H1 (cell line): Measurements from ENCODE around the gene ATF7IP. TPM values are rescaled to one million over a fixed set of nuclear protein-coding genes. Genes with fewer than 3 reads are reported as not detected.

Source experiments
- CTCF ChIA-PET: fragments of 300-600 bp; sonication (Branson Sonifier 250); formaldehyde crosslinking; loops from one replicate; lab custom pipeline; 2021; ENCODE audit not compliant: partially characterized antibody; lab: Charles Lee
- POLR2A ChIA-PET: fragments of 300-600 bp; sonication (Branson Sonifier 250); formaldehyde crosslinking; loops from one replicate; lab custom pipeline; 2021; ENCODE audit warnings: inconsistent platforms; ENCODE audit not compliant: partially characterized antibody; lab: Charles Lee
- DNase-seq, 2 experiments: peaks; one replicate each; pipeline versions ENCODE4 v3.0.0 to v3.0.0-alpha.2; 2010 to 2022; ENCODE audit warnings: low spot score in 2 of 2, low read depth in 1 of 2, mixed read lengths in 1 of 2
- FAIRE-seq: peaks from 2 replicates; lab custom pipeline; 2011; peaks lifted over from hg19 to GRCh38; lab: Jason Lieb, UNC
- H2AFZ ChIP-seq: 2 replicates; pipeline ENCODE4 v1.8.1; 2012; ENCODE audit warnings: low read length, inconsistent platforms
- H2AK5ac ChIP-seq: 2 replicates; pipeline ENCODE4 v1.6.1; 2013; ENCODE audit warnings: low read depth, low read length
- H2BK120ac ChIP-seq: replicated peaks from 2 replicates; pipeline ENCODE3; 2013; ENCODE audit warnings: low read depth, low read length, inconsistent platforms
- H2BK12ac ChIP-seq: 2 replicates; pipeline ENCODE4 v1.6.1; 2013; ENCODE audit warnings: low read depth, low read length
- H2BK15ac ChIP-seq: 2 replicates; pipeline ENCODE4 v1.6.1; 2013; ENCODE audit warnings: low read length
- H2BK20ac ChIP-seq: 2 replicates; pipeline ENCODE4 v1.6.1; 2013; ENCODE audit warnings: low read length
- H2BK5ac ChIP-seq: 2 replicates; pipeline ENCODE4 v1.6.1; 2013; ENCODE audit warnings: low read depth, low read length
- H3K14ac ChIP-seq: 2 replicates; pipeline ENCODE4 v1.6.1; 2013; ENCODE audit warnings: inconsistent platforms; ENCODE audit not compliant: insufficient read length
- H3K18ac ChIP-seq: 2 replicates; pipeline ENCODE4 v1.6.1; 2013; ENCODE audit warnings: low read length; ENCODE audit errors: extremely low read depth
- H3K23ac ChIP-seq: 2 replicates; pipeline ENCODE4 v1.6.1; 2013; ENCODE audit warnings: inconsistent platforms; ENCODE audit not compliant: insufficient read length
- H3K23me2 ChIP-seq: 2 replicates; pipeline ENCODE4 v1.6.1; 2013; ENCODE audit warnings: low read depth, low read length
- H3K27ac ChIP-seq: 2 replicates; pipeline ENCODE4 v1.6.1; 2011; ENCODE audit warnings: low read depth, low read length, inconsistent platforms
- H3K27me3 ChIP-seq, 4 experiments: replicated peaks in 1 of 4; 1 replicate in 1 of 4; 2 replicates in 3 of 4; pipeline versions ENCODE4 v1.6.1 to v1.8.1; 2011 to 2013; ENCODE audit warnings: low read length in 3 of 4, mild to moderate bottlenecking in 3 of 4, inconsistent platforms in 2 of 4, mixed read lengths in 2 of 4, moderate library complexity in 1 of 4; ENCODE audit not compliant: control insufficient read depth in 3 of 4, insufficient read depth in 3 of 4; ENCODE audit errors: extremely low read depth in 1 of 4
- H3K36me3 ChIP-seq, 4 experiments: 2 replicates each; pipeline versions ENCODE4 v1.6.1 to v1.8.1; 2011 to 2013; ENCODE audit warnings: mild to moderate bottlenecking in 4 of 4, low read length in 3 of 4, moderate library complexity in 2 of 4, control low read depth in 1 of 4, inconsistent platforms in 1 of 4; ENCODE audit not compliant: insufficient read depth in 4 of 4, control insufficient read depth in 2 of 4
- H3K4ac ChIP-seq: replicated peaks from 2 replicates; pipeline ENCODE3; 2013; ENCODE audit warnings: low read length, low read depth, mixed read lengths, inconsistent platforms; ENCODE audit not compliant: insufficient read length
- H3K4me1 ChIP-seq, 4 experiments: replicated peaks in 1 of 4; 1 replicate in 1 of 4; 2 replicates in 3 of 4; pipeline versions ENCODE4 v1.6.1 to v1.8.1; 2011 to 2013; ENCODE audit warnings: low read length in 3 of 4, inconsistent platforms in 2 of 4, mixed read lengths in 1 of 4; ENCODE audit not compliant: insufficient read depth in 4 of 4, control insufficient read depth in 3 of 4
- H3K4me2 ChIP-seq, 2 experiments: 2 replicates each; pipeline versions ENCODE4 v1.6.1 to v1.8.1; 2011 to 2013; ENCODE audit warnings: low read depth in 2 of 2, low read length in 2 of 2, control low read depth in 1 of 2, inconsistent platforms in 1 of 2, mild to moderate bottlenecking in 1 of 2; ENCODE audit not compliant: insufficient read depth in 1 of 2
- H3K4me3 ChIP-seq, 4 experiments: fragments of 200-600, 300-600 bp in 1 of 4; sonication (generic), shearing (Covaris generic), sonication (Bioruptor Twin) in 1 of 4; 2 replicates each; pipeline versions ENCODE4 v1.5.1 to v1.8.1; 2011 to 2016; ENCODE audit warnings: low read length in 4 of 4, low read depth in 3 of 4, control low read depth in 2 of 4, inconsistent platforms in 2 of 4, mild to moderate bottlenecking in 2 of 4, mixed read lengths in 1 of 4, moderate library complexity in 1 of 4; ENCODE audit not compliant: insufficient read depth in 2 of 4; ENCODE audit errors: extremely low read depth in 1 of 4
- H3K56ac ChIP-seq: replicated peaks from 2 replicates; pipeline ENCODE3; 2013; ENCODE audit warnings: low read depth, mild to moderate bottlenecking, mixed read lengths, low read length, inconsistent platforms; ENCODE audit not compliant: insufficient read length
- H3K79me1 ChIP-seq: 2 replicates; pipeline ENCODE4 v1.6.1; 2013; ENCODE audit warnings: low read depth, low read length, control low read depth
- H3K79me2 ChIP-seq, 2 experiments: 2 replicates each; pipeline versions ENCODE4 v1.6.1 to v1.8.1; 2012 to 2013; ENCODE audit warnings: low read length in 2 of 2, mild to moderate bottlenecking in 2 of 2, inconsistent platforms in 1 of 2; ENCODE audit not compliant: insufficient read depth in 2 of 2, control insufficient read depth in 1 of 2
- H3K9ac ChIP-seq, 4 experiments: replicated peaks in 1 of 4; 1 replicate in 1 of 4; 2 replicates in 3 of 4; pipeline versions ENCODE4 v1.6.1 to v1.8.1; 2011 to 2013; ENCODE audit warnings: low read depth in 3 of 4, low read length in 3 of 4, control low read depth in 2 of 4, mild to moderate bottlenecking in 2 of 4, moderate library complexity in 2 of 4, inconsistent platforms in 1 of 4; ENCODE audit errors: extremely low read depth in 1 of 4
- H3K9me3 ChIP-seq, 2 experiments: 2 replicates each; pipeline versions ENCODE4 v1.6.1 to v1.8.1; 2012 to 2013; ENCODE audit warnings: mild to moderate bottlenecking in 2 of 2, moderate library complexity in 2 of 2, control low read depth in 1 of 2, inconsistent platforms in 1 of 2, low read depth in 1 of 2, low read length in 1 of 2, mixed read lengths in 1 of 2; ENCODE audit not compliant: insufficient read depth in 2 of 2
- H4K20me1 ChIP-seq, 2 experiments: replicated peaks in 1 of 2; 2 replicates each; pipeline versions ENCODE3 to v1.8.1; 2011 to 2013; ENCODE audit warnings: inconsistent platforms in 2 of 2, low read length in 2 of 2, mild to moderate bottlenecking in 1 of 2; ENCODE audit not compliant: insufficient read depth in 2 of 2, control insufficient read depth in 1 of 2
- H4K5ac ChIP-seq: 2 replicates; pipeline ENCODE4 v1.6.1; 2013; ENCODE audit warnings: low read length, low read depth, mixed read lengths, inconsistent platforms; ENCODE audit not compliant: insufficient read length
- H4K8ac ChIP-seq: 2 replicates; pipeline ENCODE4 v1.8.0; 2013; ENCODE audit warnings: mild to moderate bottlenecking, moderate library complexity, low read length, inconsistent platforms; ENCODE audit not compliant: insufficient read depth; ENCODE audit errors: extremely low read depth
- H4K91ac ChIP-seq: replicated peaks from 2 replicates; pipeline ENCODE3; 2013; ENCODE audit warnings: low read length, mixed read lengths, inconsistent platforms; ENCODE audit not compliant: insufficient read length
- ASH2L ChIP-seq: fragments of 200-600, 300-600 bp; sonication (generic); IDR thresholded peaks from one replicate; pipeline ENCODE4 v1.7.1; 2017; ENCODE audit warnings: low read length
- ATF3 ChIP-seq: IDR thresholded peaks from 2 replicates; pipeline ENCODE4 v1.6.1; 2011; ENCODE audit warnings: low read depth, mild to moderate bottlenecking, low read length; ENCODE audit not compliant: insufficient read depth
- BCL11A ChIP-seq, 2 experiments: IDR thresholded peaks; one replicate each; pipeline ENCODE4 v1.6.1; 2011; ENCODE audit warnings: low read depth in 2 of 2, low read length in 2 of 2, mild to moderate bottlenecking in 2 of 2
- CBX5 ChIP-seq: fragments of 300-800, 300-1000 bp; sonication (generic); IDR thresholded peaks from 2 replicates; pipeline ENCODE4 v1.7.1; 2016; ENCODE audit warnings: antibody characterized with exemption, low read length, low read depth
- CHD1 ChIP-seq: IDR thresholded peaks from 2 replicates; pipeline ENCODE4 v1.6.1; 2012; ENCODE audit warnings: low read depth, low read length, improper control_type of control experiment
- CREB1 ChIP-seq: IDR thresholded peaks from 2 replicates; pipeline ENCODE4 v1.6.1; 2012; ENCODE audit warnings: inconsistent platforms
- EGR1 ChIP-seq: IDR thresholded peaks from 2 replicates; pipeline ENCODE4 v1.6.1; 2011; ENCODE audit warnings: low read depth, low read length, borderline replicate concordance
- EZH2 ChIP-seq: fragments of 200-600 bp; sonication (generic); IDR thresholded peaks from 2 replicates; pipeline ENCODE4 v1.7.1; 2012; ENCODE audit warnings: low read depth, mild to moderate bottlenecking, moderate library complexity, low read length, inconsistent platforms; ENCODE audit not compliant: severe bottlenecking
- GTF2F1 ChIP-seq: IDR thresholded peaks from 2 replicates; pipeline ENCODE4 v1.6.1; 2012; ENCODE audit warnings: low read depth, low read length, improper control_type of control experiment, borderline replicate concordance
- JUN ChIP-seq: IDR thresholded peaks from 2 replicates; pipeline ENCODE4 v1.6.1; 2011; ENCODE audit warnings: low read depth, mild to moderate bottlenecking, improper control_type of control experiment, low read length
- KDM4A ChIP-seq: IDR thresholded peaks from one replicate; pipeline ENCODE4 v1.7.1; 2012; ENCODE audit warnings: low read depth, mild to moderate bottlenecking, moderate library complexity, low read length, inconsistent platforms; ENCODE audit not compliant: severe bottlenecking
- PHF8 ChIP-seq: fragments of 200-600 bp; sonication (generic); conservative IDR thresholded peaks from 2 replicates; pipeline ENCODE4 v1.7.1; 2012; ENCODE audit warnings: low read depth, mild to moderate bottlenecking, inconsistent platforms, low read length, moderate library complexity
- RAD21 ChIP-seq, 2 experiments: IDR thresholded peaks in 1 of 2; conservative IDR thresholded peaks in 1 of 2; 2 replicates each; pipeline ENCODE4 v1.6.1; 2011; ENCODE audit warnings: low read depth in 2 of 2, low read length in 2 of 2, improper control_type of control experiment in 1 of 2, inconsistent platforms in 1 of 2, mild to moderate bottlenecking in 1 of 2, moderate library complexity in 1 of 2
- TEAD4 ChIP-seq: IDR thresholded peaks from 2 replicates; pipeline ENCODE4 v1.6.1; 2012; ENCODE audit warnings: low read depth, low read length, inconsistent platforms, mixed read lengths
- WGBS, 2 experiments: shearing (Covaris generic) in 1 of 2; methylation state at CpG; one replicate each; pipeline versions ENCODE4 v1.1.6 to v1.1.7; 2013 to 2015; ENCODE audit warnings: low lambda C conversion rate in 2 of 2, mixed read lengths in 2 of 2, inconsistent platforms in 1 of 2, low coverage in 1 of 2, missing lambda C conversion rate in 1 of 2; ENCODE audit not compliant: insufficient replicate concordance in 2 of 2, insufficient coverage in 1 of 2, insufficient read length in 1 of 2; ENCODE audit errors: extremely low coverage in 1 of 2, missing lambda C conversion rate in 1 of 2; 5-methylcytosine and 5-hydroxymethylcytosine counted together
- polyA plus RNA-seq, 7 experiments: library from polyadenylated mRNA; depleted of rRNA in 3 of 7; stranded (reverse) in 5 of 7; unstranded in 2 of 7; fragments of >200 nt in 5 of 7; fragments of 200-250 nt in 2 of 7; gene quantifications; 1 replicate in 5 of 7; 2 replicates in 1 of 7; 4 replicates in 1 of 7; pipeline versions ENCODE4 v1.2.1 to v1.2.3, GENCODE V29; 2011 to 2013; ENCODE audit warnings: missing spikeins in 2 of 7, mixed read lengths in 2 of 7
- total RNA-seq: library from RNA; stranded (reverse); fragmentation: NEBNext Ultra II Directional; extraction: Animal tissue kit (Norgen Biotek cat#: 25700); gene quantifications from 2 replicates; pipeline ENCODE4 v1.2.1, GENCODE V29; 2021

Gene ATF7IP
- total and polyA plus RNA-seq, 2 of the 8 experiments (the other 6 are each of a cell fraction or from before 2014, with no cell fraction given): 34.2 to 148 TPM

- Histone ChIP-seq H4K8ac (no peak overlapping the region), H3K23me2 (no peaks in the 10 kb centered on the region), H2BK5ac (no peak overlapping the region), H3K56ac (no peak overlapping the region), H3K4ac (no peak overlapping the region), H4K5ac (no peak overlapping the region), H2BK15ac (no peak overlapping the region), H3K4me3 (no peak overlapping the region), H3K4me1 (peaks cover 0 to 17% (median 7%) of the 10 kb centered on the region in 4 experiments; a peak in 5 of 7 replicates), H3K14ac (no peak overlapping the region), H4K20me1 (peaks cover 9 to 10% of the 10 kb centered on the region in 2 experiments), H3K27ac (no peak overlapping the region), H3K4me2 (no peak overlapping the region; a peak in 1 of 4 replicates), H3K79me2 (peaks cover 25 to 100% of the 10 kb centered on the region in 2 experiments), H2AK5ac (no peak overlapping the region), H3K9me3 (no peaks in the 10 kb centered on the region), H2BK12ac (no peak overlapping the region), H4K91ac (no peak overlapping the region), H3K27me3 (no peaks in the 10 kb centered on the region), H2BK120ac (no peak overlapping the region), H2BK20ac (no peak overlapping the region), H3K36me3 (no peaks in the 10 kb centered on the region), H3K23ac (no peak overlapping the region), H3K18ac (no peak overlapping the region), H3K79me1 (no peaks in the 10 kb centered on the region; the same call in 1 of the 2 replicates), H3K9ac (no peak overlapping the region; a peak in 1 of 7 replicates), H2AFZ (no peak overlapping the region)
- WGBS, 2 experiments: 74% methylated on average over 4 of the region's 4 CpGs; no CpG with 5 or more reads in 1 of the 2 experiments
- no peak for FAIRE-seq
- no peak for DNase-seq
- ChIA-PET POLR2A (interaction anchor here (0.7 to 2.2 kb wide), 4 partner anchors 17 to 143 kb away, joined by 3 to 7 read pairs (median 7); partner anchors contain the start of gene ATF7IP), CTCF (interaction anchor here (0.7 to 1.9 kb wide), 3 partner anchors 12 to 183 kb away, joined by 3 to 7 read pairs (median 3); no protein-coding TSS in a partner anchor)
- TF ChIP-seq EGR1 (no peak), JUN (no peak), TEAD4 (no peak), ATF3 (no peak), PHF8 (no peak), CBX5 (no peak), EZH2 (no peak), GTF2F1 (no peak), BCL11A (IDR thresholded peaks at IDR 0.05; ENCODE audit: low read depth in 2 of 2, low read length in 2 of 2) (no peak), ASH2L (no peak), KDM4A (no peak), CHD1 (no peak), RAD21 (IDR thresholded peaks at IDR 0.05 in 1 of 2, conservative IDR thresholded peaks at IDR 0.05 in 1 of 2; ENCODE audit: low read depth in 2 of 2, low read length in 2 of 2) (no peak), CREB1 (no peak)
Observed at GRCh38 chr12:14402697-14403096, 37.2 kb downstream of the ATF7IP start.
